Measurements from ENCODE around the gene SH3BGRL.

Gene SH3BGRL

DNA sequence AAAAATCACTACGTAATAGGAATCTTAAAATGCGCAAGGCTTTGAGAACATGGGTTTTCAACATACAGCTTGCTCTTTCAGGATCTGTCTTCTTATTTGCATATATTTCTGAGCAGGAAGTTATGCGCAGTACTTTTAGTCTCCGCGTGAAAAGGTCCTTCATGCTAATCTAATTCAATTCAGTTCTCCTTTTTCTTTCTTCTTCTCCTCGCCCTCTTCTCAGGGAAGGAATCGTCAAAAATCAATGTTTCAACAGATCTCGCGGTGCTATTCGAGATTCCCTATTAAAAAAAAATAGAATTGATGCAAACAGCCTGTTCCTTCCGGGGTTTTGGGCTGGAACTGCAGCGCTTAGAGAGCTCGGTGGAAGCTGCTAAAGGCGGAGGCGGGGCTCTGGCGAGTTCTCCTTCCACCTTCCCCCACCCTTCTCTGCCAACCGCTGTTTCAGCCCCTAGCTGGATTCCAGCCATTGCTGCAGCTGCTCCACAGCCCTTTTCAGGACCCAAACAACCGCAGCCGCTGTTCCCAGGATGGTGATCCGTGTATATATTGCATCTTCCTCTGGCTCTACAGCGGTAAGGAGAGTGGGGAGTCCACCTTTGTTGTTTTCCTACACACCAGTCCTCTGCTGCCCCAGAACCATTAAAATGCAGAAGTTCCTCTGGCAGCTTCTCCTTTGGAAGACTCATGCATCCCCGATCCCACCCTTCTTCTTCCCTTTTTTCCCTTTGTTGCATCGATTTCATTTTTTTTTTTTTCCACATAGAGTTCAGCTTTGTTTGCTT, at the start of gene SH3BGRL, which contains the start of gene HMGN5:
Gene SH3BGRL (plus strand): TSS at position 432 of the 785 bp plus-strand sequence. CDS start 99 bp downstream, at position 531.
Gene HMGN5 (minus strand): TSS at position 243 of the 785 bp plus-strand sequence. CDS start 80,364 bp downstream, outside the sequence.
- DNase-seq (ENCODE audit: low read depth), result peak; percentile 81

DNA sequence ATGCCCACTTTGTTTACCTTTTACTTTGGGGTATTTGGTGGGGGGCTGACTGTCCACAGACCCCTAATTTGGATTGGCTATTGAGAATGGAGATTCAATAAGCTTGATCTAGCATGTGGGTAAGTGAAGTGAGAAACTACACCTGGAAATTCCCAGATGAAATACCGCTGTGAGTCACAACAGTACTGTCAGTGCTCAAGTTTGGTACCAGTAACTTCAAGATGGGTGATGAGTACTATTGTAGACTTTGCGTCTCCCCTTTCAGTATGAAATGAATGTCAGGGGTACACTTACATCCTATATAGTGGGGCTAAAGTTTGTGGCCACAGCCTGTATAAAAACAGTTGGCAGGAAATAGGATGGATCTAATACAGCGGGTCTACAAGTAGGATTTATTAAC, 33.5 kb upstream of the SH3BGRL start:
- no peak for DNase-seq (ENCODE audit: low read depth)

DNA sequence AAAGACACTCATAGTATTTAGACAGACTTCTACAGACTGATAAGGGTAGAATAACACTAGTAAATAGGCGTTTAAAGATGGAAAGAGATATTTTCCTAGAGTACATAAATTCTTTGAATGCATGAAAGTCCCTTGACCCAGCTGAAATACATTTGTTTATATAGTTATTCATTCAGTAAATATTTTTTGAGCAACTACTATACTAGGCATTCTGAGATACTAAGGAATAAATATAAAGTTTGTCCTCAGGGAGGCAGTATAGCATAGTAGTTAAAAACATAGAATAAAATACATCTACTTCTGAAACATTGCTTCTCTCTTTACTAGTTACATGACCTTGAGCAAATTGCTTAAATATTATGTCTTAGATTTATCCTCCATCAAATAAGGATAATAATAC, 27.6 kb upstream of the SH3BGRL start:
- peak; percentile 0 for DNase-seq (ENCODE audit: low read depth)

DNA sequence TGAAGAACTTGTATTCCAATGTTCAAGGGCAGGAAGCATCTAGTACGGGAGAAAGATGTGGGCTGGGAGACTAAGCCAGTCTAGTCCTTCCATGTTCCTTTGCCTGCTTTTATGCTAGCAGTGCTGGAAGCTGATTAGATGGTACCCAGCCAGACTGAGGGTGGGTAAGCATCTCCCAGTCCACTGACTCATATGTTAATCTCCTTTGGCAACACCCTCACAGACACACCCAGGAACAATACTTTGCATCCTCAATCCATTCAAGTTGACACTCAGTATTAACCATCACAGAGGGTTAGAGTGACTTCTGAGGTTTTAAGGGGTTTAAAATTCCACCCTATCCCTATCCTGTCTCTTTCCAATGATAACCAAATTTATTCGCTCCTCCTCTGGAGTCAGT, 6.6 kb upstream of the SH3BGRL start:
- DNase-seq (ENCODE audit: low read depth), result no peak

DNA sequence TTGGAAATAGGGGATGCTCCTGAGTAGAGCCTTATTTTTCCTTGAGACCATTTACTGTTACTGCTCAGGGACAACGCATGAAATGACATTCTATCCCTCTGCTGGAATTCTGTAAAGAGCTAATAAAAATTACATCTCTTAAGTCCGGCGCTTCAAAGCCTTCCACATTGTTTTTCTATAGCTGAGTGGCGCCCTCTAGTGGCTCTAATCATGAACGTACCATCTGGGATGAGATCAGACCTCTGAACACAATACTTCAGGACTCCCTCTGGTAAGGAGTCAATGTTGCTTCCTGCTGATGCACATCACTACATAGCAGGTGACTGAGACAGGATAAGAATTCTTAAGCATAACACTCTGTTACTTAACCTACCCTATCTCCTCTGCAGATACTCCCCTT, 6.2 kb upstream of the SH3BGRL start:
- peak; percentile 22 for DNase-seq (ENCODE audit: low read depth)

DNA sequence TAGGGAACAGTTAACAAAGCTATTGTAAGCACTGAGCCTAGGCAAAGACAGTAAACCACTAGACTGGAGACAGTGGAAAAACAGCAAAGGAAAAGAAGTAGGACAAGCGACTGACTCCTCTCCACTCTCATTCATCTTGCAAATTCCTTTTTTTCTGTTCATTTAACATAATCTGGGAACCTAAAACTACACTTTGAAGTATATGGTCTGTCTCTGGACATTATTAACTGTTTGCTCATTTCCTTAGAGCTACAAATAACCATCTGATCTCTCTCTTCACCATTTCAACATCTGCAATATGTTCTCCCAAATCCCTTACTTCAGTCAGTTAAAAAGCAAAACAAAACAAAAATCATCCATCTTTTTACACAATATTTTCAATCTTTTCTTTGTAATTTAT, 831 bp upstream of the SH3BGRL start:
- DNase-seq (ENCODE audit: low read depth), result no peak

DNA sequence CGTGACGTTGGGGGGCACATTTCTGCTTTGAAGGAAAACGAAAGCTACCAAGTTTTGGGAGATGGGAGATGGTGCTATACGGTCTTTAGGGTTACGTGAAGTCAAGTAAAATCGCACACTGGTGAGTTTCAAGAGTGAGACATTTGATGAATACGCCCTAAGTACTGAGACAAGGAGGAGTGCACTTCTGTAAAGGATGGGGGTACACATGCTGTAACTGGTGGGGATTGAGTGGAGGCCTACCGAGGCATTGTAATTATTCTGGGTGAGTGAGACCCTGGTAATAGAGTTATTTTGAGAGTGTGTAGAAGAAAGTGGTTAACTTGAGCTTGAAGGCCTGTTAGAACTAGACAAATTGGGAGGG, 536 bp downstream of the SH3BGRL start:
- peak; percentile 1 for DNase-seq (ENCODE audit: low read depth)

DNA sequence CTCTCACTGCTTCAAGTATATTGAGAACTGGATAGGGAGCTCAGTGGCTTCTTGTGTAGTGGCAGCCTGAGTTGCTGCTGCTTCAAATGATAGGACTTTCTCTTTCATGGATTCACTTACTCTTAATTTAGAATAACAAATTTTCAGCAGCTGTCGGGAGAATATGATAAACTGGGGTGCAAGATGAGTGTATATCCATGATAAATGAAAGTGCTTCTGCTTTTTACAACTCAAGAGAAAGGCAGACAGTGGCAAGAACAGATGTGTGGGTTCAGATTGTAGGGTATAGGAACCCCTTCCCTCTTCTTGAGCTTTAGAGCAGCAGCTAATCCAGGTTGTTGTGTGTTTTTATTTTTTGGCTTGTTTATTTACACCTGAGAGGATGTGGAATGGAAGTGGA, 1.0 kb downstream of the SH3BGRL start:
- no peak for DNase-seq (ENCODE audit: low read depth)

DNA sequence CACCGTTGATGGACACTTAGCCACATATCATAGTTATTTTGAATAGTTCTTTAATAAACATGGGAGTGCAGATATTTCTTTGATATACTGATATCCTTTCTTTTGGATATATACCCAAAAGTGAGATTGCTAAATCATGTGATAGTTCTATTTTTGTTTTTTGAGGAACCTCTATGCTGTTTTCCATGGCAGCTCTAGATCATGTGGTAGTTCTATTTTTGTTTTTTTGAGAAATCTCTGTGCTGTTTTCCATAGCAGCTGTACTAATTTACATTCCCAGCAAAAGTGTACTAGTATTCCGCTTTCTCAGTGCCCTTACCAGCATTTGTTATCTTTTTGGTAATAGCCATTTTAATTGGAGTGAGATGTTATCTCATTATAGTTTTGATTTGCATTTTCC, 3.6 kb downstream of the SH3BGRL start:
- DNase-seq (ENCODE audit: low read depth), result no peak

DNA sequence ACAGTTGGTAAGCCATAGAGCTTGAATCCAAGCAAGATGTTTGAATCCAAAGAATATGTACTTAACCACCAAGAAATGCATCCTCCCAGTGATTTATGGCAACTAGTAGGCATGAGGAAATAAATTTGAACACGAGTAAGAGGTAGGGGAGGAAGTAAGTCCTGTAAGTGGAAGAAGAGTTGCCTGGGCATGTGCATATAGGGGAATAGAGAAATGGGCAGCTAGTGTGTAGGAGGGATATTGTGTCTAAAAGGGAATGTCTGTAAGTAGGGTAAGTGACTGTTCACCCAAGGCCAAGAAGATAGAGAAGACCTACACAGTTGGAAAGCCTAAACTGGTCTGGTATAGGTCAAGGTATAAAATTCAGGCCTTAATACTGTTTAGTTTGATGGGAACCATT, 4.6 kb downstream of the SH3BGRL start:
- DNase-seq (ENCODE audit: low read depth), result no peak

DNA sequence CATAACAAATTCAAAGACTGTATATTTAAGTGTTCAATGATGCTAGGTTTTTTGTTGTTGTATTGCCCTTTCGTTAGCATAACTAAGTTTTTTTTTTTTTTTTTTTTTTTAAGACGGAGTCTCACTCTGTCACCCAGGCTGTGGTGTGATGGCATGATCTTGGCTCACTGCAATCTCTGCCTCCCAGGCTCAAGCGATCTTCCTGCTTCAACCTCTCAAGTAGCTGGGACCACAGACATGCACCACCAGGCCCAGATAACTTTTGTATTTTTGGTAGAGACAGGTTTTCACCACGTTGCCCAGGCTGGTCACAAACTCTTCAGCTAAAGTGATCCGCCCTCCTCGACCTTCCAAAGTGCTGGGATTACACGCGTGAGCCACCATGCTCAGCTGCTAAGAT, 7.0 kb downstream of the SH3BGRL start:
- DNase-seq (ENCODE audit: low read depth), result no peak

DNA sequence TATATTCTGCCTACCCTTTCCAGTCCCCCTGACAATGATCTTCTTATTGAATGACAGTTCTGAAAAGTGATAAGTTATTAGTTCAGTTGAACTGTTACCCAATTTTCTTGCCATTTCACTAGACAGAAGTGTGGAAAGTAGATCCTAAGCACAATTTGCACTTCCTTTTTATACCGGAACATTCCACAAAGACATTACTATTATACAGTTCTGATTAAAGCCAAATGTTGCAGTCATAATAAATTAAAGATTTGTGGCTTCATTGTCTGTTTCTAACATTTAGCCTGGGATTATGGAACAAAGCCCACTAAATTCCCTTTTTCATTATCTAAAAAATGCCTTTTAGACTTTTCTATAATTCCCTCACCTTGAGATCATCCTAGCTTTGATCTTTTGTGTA, 13.8 kb downstream of the SH3BGRL start:
- no peak for DNase-seq (ENCODE audit: low read depth)

DNA sequence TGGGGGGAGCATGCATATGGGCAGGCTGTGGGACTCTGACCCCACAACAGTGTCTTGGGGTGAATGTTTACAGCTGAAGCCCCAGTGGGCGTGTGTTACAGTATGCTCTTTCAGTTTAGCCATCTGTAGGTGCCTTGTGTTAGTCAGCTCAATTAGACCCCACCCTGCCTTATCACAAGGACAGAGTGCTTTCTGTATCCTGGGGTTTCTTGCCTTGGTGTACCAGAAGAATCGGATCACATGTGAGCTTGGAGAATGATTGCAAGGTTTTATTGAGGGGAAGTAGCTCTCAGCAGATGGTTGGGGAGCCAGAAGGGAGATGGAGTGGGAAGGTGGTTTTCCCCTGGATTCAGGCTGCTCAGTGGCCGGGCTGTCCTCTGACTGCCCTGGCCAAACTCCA, 27.3 kb downstream of the SH3BGRL start:
- no peak for DNase-seq (ENCODE audit: low read depth)

DNA sequence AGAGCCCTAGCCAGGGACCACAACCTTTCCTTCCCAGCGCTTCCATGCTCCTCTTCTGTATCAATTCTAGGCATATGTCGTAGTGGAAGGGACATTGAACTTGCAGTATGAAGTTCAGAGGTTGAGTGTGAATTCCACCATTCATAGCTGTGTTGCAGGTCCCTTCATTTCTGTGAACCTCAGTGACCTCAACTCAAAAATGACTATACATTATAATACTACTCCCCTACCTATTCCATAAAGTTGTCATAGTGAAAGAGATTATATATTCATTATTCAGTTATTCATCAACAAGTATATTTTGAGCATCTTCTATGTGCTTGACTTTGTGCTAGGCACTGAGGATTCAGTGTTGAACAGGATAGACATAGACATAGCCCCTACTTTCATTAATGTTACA, 28.0 kb downstream of the SH3BGRL start:
- DNase-seq (ENCODE audit: low read depth), result no peak

DNA sequence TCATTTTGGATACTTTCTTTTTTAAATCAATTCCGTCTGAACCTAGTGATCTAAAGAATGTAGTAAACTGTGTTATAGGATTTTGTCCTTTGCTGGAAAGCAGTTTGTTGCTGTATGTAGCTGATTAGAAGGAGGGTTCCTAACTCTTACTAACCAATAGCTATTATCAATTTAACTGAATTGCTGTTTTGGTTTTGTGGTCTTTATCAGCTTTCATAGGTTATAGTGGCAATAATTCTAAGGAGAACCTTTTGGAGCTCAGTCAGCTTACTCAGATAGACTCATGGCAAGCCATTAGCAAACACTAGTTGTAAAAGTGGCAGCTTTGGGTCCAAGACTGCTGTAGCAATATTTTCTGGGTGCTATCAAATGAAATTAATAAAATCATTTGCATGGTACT, 29.6 kb downstream of the SH3BGRL start:
- no peak for DNase-seq (ENCODE audit: low read depth)

DNA sequence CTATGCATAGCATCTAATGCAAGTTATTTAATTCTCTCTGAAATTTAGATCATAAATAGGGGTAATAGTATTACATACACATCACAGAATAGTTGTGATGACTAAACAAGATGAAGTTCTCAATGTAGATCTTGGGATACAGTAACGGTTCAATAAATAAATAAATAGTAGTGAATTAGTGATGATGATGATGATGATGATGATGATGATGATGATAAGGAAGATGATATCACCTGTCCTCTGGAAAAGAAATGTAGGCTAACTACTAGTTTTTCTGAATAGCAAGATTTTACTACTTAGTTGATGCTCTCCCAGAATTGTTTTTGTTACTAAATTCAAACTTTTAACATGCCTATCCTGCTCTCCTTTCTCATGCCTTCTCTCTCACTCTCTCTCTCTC, 30.3 kb downstream of the SH3BGRL start:
- no peak for DNase-seq (ENCODE audit: low read depth)

DNA sequence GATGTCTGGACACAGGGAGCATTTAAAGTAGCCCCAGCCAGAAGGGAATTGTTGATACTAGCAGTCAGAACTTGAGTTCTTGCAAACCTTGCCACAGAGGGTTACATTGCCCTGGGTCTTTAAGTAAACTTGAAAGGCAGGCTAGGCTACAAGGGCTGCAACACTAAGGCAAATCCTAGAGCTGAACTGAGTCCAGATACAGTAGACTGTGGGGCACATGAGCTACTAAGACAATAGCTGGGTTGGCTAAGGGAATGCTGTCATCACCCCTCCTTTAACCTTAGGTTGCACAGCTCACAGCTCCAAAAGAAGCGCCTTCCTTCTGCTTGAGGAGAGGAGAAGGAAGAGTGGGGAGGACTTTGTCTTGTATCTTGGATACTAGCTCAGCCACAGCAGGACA, 35.6 kb downstream of the SH3BGRL start:
- no peak for DNase-seq (ENCODE audit: low read depth)

DNA sequence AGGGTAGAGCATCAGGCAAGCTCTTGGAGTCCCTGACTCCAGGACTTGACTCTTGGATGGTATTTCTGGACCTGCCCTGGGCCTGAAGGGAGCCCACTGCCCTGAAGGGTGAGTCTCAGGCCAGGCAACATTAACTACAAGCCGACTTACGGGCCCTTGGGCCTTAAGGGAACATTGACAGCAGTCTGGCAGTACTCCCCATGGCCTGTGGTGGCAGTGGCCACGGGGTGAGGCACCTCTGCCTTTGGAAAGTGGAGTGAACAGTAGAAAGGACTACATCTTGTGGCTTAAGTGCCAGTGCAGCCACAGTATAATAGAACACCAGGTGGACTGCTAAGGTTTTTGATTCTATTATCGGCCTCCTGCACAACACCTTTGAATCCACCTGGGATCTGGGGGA, 36.3 kb downstream of the SH3BGRL start:
- DNase-seq (ENCODE audit: low read depth), result no peak

DNA sequence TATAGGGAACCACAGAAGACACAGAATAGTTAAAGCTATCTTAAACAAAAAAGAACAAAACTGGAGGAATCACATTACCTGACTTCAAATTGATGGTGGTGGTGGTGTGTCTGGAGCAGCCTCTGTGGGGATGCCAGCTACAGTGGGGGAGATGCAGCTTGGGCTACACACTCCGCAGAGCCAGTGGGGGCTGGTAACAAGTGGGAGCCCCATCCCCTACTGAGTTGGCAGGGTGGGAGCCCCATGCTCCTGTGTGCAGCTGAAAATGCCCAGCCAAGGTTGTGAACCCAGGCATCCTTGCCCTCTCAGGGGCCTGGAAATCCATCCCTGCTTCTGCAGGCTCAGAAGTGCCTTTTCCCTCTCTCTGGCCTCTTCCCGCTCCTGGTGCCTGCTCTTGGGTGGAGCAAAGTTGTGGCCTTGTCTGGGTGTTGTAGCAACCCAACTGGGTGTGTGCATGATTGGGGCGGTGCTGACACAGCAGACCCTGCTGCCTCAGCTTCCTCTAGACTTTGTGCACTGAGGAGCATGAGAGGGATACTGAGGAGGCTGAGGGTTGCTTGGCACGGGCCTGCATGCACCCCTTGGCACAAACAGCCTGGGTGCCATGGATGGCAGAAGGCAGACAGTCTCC, 38.9 kb downstream of the SH3BGRL start:
- DNase-seq (ENCODE audit: low read depth), result no peak

DNA sequence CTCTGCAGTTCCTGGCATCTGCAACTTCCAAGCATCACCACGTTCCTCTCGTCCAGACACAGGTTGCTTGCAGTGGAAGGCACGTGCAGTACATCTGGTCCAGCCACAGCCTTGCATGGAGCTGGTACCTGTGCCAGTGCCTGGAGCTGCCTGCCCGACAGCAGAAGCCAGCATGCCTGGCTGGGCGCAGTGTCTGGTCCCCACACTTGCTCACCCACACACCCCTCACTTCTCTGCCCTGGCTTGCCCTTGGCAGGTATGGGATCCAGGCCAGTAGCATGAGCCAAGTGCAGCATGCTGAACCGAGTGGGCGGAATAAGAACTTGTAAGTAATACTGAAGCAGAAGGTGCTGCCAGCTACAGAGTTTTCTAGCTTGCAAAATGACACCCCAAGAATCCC, 39.9 kb downstream of the SH3BGRL start:
- DNase-seq (ENCODE audit: low read depth), result no peak

DNA sequence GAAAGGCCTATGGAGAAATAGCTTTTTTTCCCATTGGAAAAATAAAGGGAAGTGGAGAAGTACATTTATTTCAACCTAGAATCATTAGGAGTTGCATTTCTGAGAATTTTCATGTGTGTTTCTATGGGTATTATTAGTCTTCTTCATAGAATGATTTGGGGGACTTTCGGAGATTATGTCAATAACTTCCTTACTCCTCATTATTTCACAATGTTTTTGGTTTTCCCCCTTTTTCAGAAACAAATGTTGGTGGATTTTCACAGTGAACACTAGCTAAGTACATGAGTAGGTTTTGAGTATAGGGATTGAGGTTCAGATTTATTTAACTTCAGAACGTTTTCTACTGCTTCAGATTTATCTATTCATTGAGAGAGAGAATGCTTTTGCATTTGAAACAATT, 54.0 kb downstream of the SH3BGRL start:
- DNase-seq (ENCODE audit: low read depth), result no peak

DNA sequence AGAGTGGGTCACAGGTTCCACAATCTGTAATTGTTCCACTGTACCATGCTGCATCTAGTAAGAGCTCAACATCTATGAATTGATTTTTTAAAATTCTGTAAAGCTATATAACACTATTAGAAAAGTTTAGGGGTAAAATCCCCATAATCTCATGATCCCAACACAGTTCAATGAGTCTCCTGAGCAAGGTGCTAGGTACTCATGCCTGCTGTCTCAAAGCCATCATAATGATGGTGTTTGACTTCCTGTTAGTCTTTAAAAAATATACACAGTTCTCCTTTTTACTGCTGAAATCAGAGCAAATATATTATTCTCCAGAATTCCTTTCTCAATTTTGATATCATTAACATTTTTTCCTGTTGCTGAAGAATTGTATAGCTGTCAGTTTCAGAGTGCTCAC, 55.9 kb downstream of the SH3BGRL start:
- DNase-seq (ENCODE audit: low read depth), result no peak

DNA sequence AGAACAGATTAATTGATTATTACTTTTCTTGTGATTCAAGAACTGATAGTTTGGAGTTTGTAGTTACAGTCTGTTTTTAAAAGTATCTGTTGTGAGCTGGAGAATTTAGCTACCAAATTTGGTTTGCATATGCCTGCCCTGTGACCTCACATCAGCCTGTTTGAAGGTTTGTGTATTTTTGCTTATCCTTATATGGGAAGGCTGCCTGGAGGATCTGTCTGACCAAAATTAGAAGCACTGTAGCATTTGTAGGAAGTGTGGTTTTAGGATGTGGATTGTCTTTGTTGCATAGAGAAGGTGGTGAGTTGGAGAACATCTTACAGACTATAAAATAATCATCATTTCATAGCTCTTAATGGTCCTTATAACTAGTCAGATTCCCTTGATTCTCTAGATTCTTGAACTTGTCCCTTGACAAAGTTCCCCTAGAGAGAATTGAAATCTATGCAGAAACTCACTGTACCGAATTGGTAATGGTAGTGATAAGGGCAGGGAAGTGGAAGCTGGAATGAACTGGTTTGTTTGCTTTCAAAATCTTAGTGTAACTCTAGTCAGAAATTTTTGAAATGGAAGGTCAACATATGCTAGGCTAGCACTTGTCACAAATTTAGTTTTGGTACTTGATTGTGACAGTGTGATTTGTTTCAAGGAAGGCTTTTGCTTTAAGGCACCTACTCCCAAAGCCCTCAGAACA, 57.3 kb downstream of the SH3BGRL start:
- peak; percentile 27 for DNase-seq (ENCODE audit: low read depth)
